Psoas muscle (tissue), 8 donors: ENCODE results near the gene TRPM6. TPM values are rescaled to one million over a fixed set of nuclear protein-coding genes. Genes with fewer than 3 reads are reported as not detected.

Experiments used
- ATAC-seq, 4 donors: fragments of 200-7000 bp; cut with Tn5 transposase; one replicate each; pipeline ENCODE4 v1.9.1; 2020; ENCODE audit warnings: moderate library complexity in 3 of 4, mild to moderate bottlenecking in 2 of 4
- DNase-seq, 2 donors: peaks; one replicate each; pipeline ENCODE4 v3.0.0-alpha.2; 2020
- H3K27ac ChIP-seq: fragments of 200-600 bp; one replicate; pipeline ENCODE4 v1.8.0; 2022
- H3K27me3 ChIP-seq, 3 donors: fragments of 200-600 bp in 1 of 3; one replicate each; pipeline versions ENCODE4 v1.6.1 to v1.8.0; 2013 to 2022; ENCODE audit warnings: low read length in 2 of 3, mild to moderate bottlenecking in 2 of 3, moderate library complexity in 1 of 3; ENCODE audit not compliant: insufficient read depth in 3 of 3
- H3K36me3 ChIP-seq, 2 donors: fragments of 200-600 bp in 1 of 2; one replicate each; pipeline versions ENCODE4 v1.6.1 to v1.8.0; 2013 to 2022; ENCODE audit warnings: low read depth in 1 of 2, mild to moderate bottlenecking in 1 of 2, moderate library complexity in 1 of 2; ENCODE audit not compliant: insufficient read depth in 1 of 2
- H3K4me1 ChIP-seq: fragments of 200-600 bp; one replicate; pipeline ENCODE4 v1.8.0; 2022
- H3K4me3 ChIP-seq: fragments of 200-600 bp; one replicate; pipeline ENCODE4 v1.8.0; 2022; ENCODE audit warnings: mild to moderate bottlenecking
- H3K9me3 ChIP-seq: fragments of 200-600 bp; one replicate; pipeline ENCODE4 v1.8.0; 2022
- CTCF ChIP-seq: fragments of 200-600 bp; IDR thresholded peaks from one replicate; pipeline ENCODE4 v1.8.0; 2022; ENCODE audit warnings: antibody characterized with exemption
- WGBS, 3 donors: extraction: QIAGEN DNeasy Blood & Tissue Kit; methylation state at CpG; one replicate each; pipeline versions ENCODE4 v1.1.6 to v1.1.7; 2013; 5-methylcytosine and 5-hydroxymethylcytosine counted together
- intact Hi-C, 2 donors: fragments of 100-400 bp; cut with DNase I; formaldehyde crosslinking; loops; one replicate each; pipeline versions ENCODE4 v1.11.0 to v1.14.2; 2022
- polyA plus RNA-seq, 3 donors: library from polyadenylated mRNA; stranded (reverse); fragments of 200-250 nt; gene quantifications; one replicate each; pipeline ENCODE4 v1.2.3, GENCODE V29; 2013
- total RNA-seq, 4 donors: library from RNA; stranded (reverse); fragmentation: NEBNext Ultra II Directional in 2 of 4; extraction: Animal tissue kit (Norgen Biotek cat#: 25700) in 2 of 4; gene quantifications; one replicate each; pipeline versions ENCODE4 v1.2.1 to v1.2.4, GENCODE V29; 2021 to 2023
- donor health status: healthy with polysubstance abuse.
- donor health status: DM: no; HTN: no; CAD: no; lungs with moderate emphysema.
- donor health status: Bipolar disorder and iron deficiency.
- donor health status: healthy.
- donor health status: DM: yes; HTN: yes; CAD: no.
- donor health status: DM: no; HTN: no; CAD: no.
- donor health status: DM: no; HTN: no; CAD: no.
- donor health status: DM: yes; HTN: yes; CAD: no.

The TRPM6 gene
- total and polyA plus RNA-seq, 7 donors: 0.04 to 0.27 (median 0.12) TPM; not detected in 1

- Histone ChIP-seq H3K9me3 (no peaks in the 10 kb centered on the region), H3K27me3 (peaks cover 0 to 34% (median 0%) of the 10 kb centered on the region in 3 donors), H3K4me3 (peak overlapping the region; percentile 67), H3K4me1 (no peaks in the 10 kb centered on the region), H3K36me3 (no peaks in the 10 kb centered on the region), H3K27ac (no peak overlapping the region)
- no peak for DNase-seq
- intact Hi-C loops: no loop called here
- no peak for TF ChIP-seq CTCF
- no peak for ATAC-seq
- 68 to 81% (median 75%) methylated on average over 4 of the region's 4 CpGs for WGBS, 3 donors
These were observed 255 bp upstream of the TRPM6 start for GRCh38 chr9:74887981-74888370.

- DNase-seq: no peak
- Histone ChIP-seq H3K4me1 (no peaks in the 10 kb centered on the region), H3K4me3 (no peak overlapping the region), H3K9me3 (peaks cover 16% of the 10 kb centered on the region), H3K27me3 (no peaks in the 10 kb centered on the region), H3K27ac (no peak overlapping the region), H3K36me3 (no peaks in the 10 kb centered on the region)
- WGBS, 3 donors: 59 to 64% (median 60%) methylated on average over 3 of the region's 3 CpGs
- intact Hi-C loops: no loop called here
- no peak for TF ChIP-seq CTCF
- no peak for ATAC-seq
These were observed 11.3 kb downstream of the TRPM6 start for GRCh38 chr9:74876382-74876949.

- no peaks in the 10 kb centered on the region for H3K36me3 ChIP-seq
- 72 to 79% (median 78%) methylated on average over 1 of the region's 1 CpG for WGBS, 3 donors
- ATAC-seq (no peak), DNase-seq (no peak)
- no peak overlapping the region for H3K4me3 ChIP-seq
- intact Hi-C loops: no loop called here
- no peak overlapping the region for H3K27ac ChIP-seq
- no peaks in the 10 kb centered on the region for H3K27me3 ChIP-seq
- TF ChIP-seq CTCF: no peak
- no peaks in the 10 kb centered on the region for H3K4me1 ChIP-seq
- H3K9me3 ChIP-seq: peaks cover 16% of the 10 kb centered on the region
These were observed 12.1 kb downstream of the TRPM6 start for GRCh38 chr9:74875656-74876055.

GRCh38 chr9:74874220-74874619 is 13.5 kb downstream of the TRPM6 start:
- ATAC-seq (no peak), DNase-seq (no peak)
- no peaks in the 10 kb centered on the region for H3K4me1 ChIP-seq
- no peak overlapping the region for H3K27ac ChIP-seq
- WGBS, 3 donors: 70 to 77% (median 77%) methylated on average over 2 of the region's 2 CpGs
- intact Hi-C loops: no loop called here
- no peaks in the 10 kb centered on the region for H3K36me3 ChIP-seq
- no peaks in the 10 kb centered on the region for H3K27me3 ChIP-seq
- H3K4me3 ChIP-seq: no peak overlapping the region
- no peak for TF ChIP-seq CTCF
- H3K9me3 ChIP-seq: peaks cover 11% of the 10 kb centered on the region

GRCh38 chr9:74872619-74873233 is 15.0 kb downstream of the TRPM6 start:
- Histone ChIP-seq H3K9me3 (no peaks in the 10 kb centered on the region), H3K4me3 (no peak overlapping the region), H3K4me1 (no peaks in the 10 kb centered on the region), H3K27ac (no peak overlapping the region), H3K27me3 (no peaks in the 10 kb centered on the region), H3K36me3 (no peaks in the 10 kb centered on the region)
- ATAC-seq (no peak), DNase-seq (no peak)
- no peak for TF ChIP-seq CTCF
- WGBS, 3 donors: 87 to 93% (median 88%) methylated on average over 9 of the region's 9 CpGs
- intact Hi-C loops: no loop called here
